HEK293 (cell line): ENCODE results near the gene PITRM1.
A peak's percentile ranks its signal among the peaks of the same experiment; 100 is the strongest.

Experiments used
- GFI1B ChIP-seq: fragments of 450-650 bp; formaldehyde crosslinking; IDR thresholded peaks from 2 replicates; pipeline ENCODE4 v1.5.1; 2016; ENCODE audit warnings: missing biosample characterization, missing genetic modification characterization
- HOXA7 ChIP-seq: sonication (generic); formaldehyde crosslinking; IDR thresholded peaks from 2 replicates; pipeline ENCODE4 v1.8.1; 2022; ENCODE audit warnings: missing genetic modification reagents, borderline replicate concordance
- HOXD13 ChIP-seq: sonication (generic); formaldehyde crosslinking; IDR thresholded peaks from 2 replicates; pipeline ENCODE4 v1.8.0; 2022; ENCODE audit warnings: missing genetic modification reagents, borderline replicate concordance
- KLF10 ChIP-seq: fragments of 450-650 bp; IDR thresholded peaks from 2 replicates; pipeline ENCODE4 v1.5.1; 2018; ENCODE audit warnings: missing biosample characterization, mild to moderate bottlenecking, missing genetic modification characterization
- KLF8 ChIP-seq: fragments of 450-650 bp; formaldehyde crosslinking; IDR thresholded peaks from 2 replicates; pipeline ENCODE4 v1.5.1; 2016; ENCODE audit warnings: missing biosample characterization, missing genetic modification characterization
- TCF7L2 ChIP-seq: IDR thresholded peaks from 2 replicates; pipeline ENCODE4 v1.6.1; 2011; ENCODE audit warnings: low read depth, mild to moderate bottlenecking, inconsistent platforms, low read length, moderate library complexity, borderline replicate concordance
- ZBTB7A ChIP-seq: fragments of 450-650 bp; formaldehyde crosslinking; IDR thresholded peaks from 2 replicates; pipeline ENCODE4 v1.5.1; 2016; ENCODE audit warnings: low read depth, missing biosample characterization, missing genetic modification characterization
- ZEB2 ChIP-seq: fragments of 450-650 bp; formaldehyde crosslinking; IDR thresholded peaks from 2 replicates; pipeline ENCODE4 v1.5.1; 2016; ENCODE audit warnings: missing biosample characterization, missing genetic modification characterization
- ZFHX2 ChIP-seq: fragments of 450-650 bp; formaldehyde crosslinking; conservative IDR thresholded peaks from 2 replicates; pipeline ENCODE4 v1.5.1; 2016; ENCODE audit warnings: missing biosample characterization, missing genetic modification characterization
- ZNF138 ChIP-seq: fragments of 450-650 bp; formaldehyde crosslinking; IDR thresholded peaks from 2 replicates; pipeline ENCODE4 v1.5.1; 2016; ENCODE audit warnings: missing biosample characterization, missing genetic modification characterization, borderline replicate concordance
- ZNF19 ChIP-seq: fragments of 450-650 bp; formaldehyde crosslinking; IDR thresholded peaks from 2 replicates; pipeline ENCODE4; 2016; ENCODE audit warnings: missing biosample characterization, missing genetic modification characterization, low read depth
- ZNF221 ChIP-seq: fragments of 450-650 bp; formaldehyde crosslinking; IDR thresholded peaks from 2 replicates; pipeline ENCODE4 v1.5.1; 2017; ENCODE audit warnings: missing biosample characterization, missing genetic modification characterization, borderline replicate concordance
- ZNF292 ChIP-seq: fragments of 450-650 bp; formaldehyde crosslinking; IDR thresholded peaks from 2 replicates; pipeline ENCODE4 v1.5.1; 2016; ENCODE audit warnings: low read depth, missing biosample characterization, missing genetic modification characterization, borderline replicate concordance
- ZNF341 ChIP-seq: fragments of 450-650 bp; formaldehyde crosslinking; IDR thresholded peaks from 2 replicates; pipeline ENCODE4; 2016; ENCODE audit warnings: low read depth, missing biosample characterization, missing genetic modification characterization
- ZNF416 ChIP-seq: fragments of 450-650 bp; formaldehyde crosslinking; IDR thresholded peaks from 2 replicates; pipeline ENCODE4 v1.5.1; 2016; ENCODE audit warnings: missing biosample characterization, missing genetic modification characterization
- ZNF423 ChIP-seq: fragments of 450-650 bp; formaldehyde crosslinking; IDR thresholded peaks from 2 replicates; pipeline ENCODE4 v1.5.1; 2016; ENCODE audit warnings: missing biosample characterization, missing genetic modification characterization
- ZNF501 ChIP-seq: fragments of 450-650 bp; formaldehyde crosslinking; IDR thresholded peaks from 2 replicates; pipeline ENCODE4 v1.5.1; 2016; ENCODE audit warnings: missing biosample characterization, missing genetic modification characterization
- ZNF510 ChIP-seq: fragments of 450-650 bp; formaldehyde crosslinking; IDR thresholded peaks from 2 replicates; pipeline ENCODE4 v1.5.1; 2018; ENCODE audit warnings: mild to moderate bottlenecking, missing genetic modification characterization, missing biosample characterization; ENCODE audit not compliant: insufficient replicate concordance
- ZNF530 ChIP-seq: fragments of 450-650 bp; formaldehyde crosslinking; IDR thresholded peaks from 2 replicates; pipeline ENCODE4 v1.5.1; 2016; ENCODE audit warnings: low read depth, missing biosample characterization, missing genetic modification characterization
- ZNF610 ChIP-seq: fragments of 450-650 bp; formaldehyde crosslinking; IDR thresholded peaks from 2 replicates; pipeline ENCODE4 v1.5.1; 2016; ENCODE audit warnings: missing biosample characterization, missing genetic modification characterization, borderline replicate concordance
- ZNF621 ChIP-seq: fragments of 450-650 bp; formaldehyde crosslinking; IDR thresholded peaks from 2 replicates; pipeline ENCODE4 v1.5.1; 2017; ENCODE audit warnings: missing biosample characterization, missing genetic modification characterization
- ZNF629 ChIP-seq: fragments of 450-650 bp; formaldehyde crosslinking; IDR thresholded peaks from 2 replicates; pipeline ENCODE4 v1.5.1; 2017; ENCODE audit warnings: missing biosample characterization, missing genetic modification characterization
- ZNF654 ChIP-seq: fragments of 450-650 bp; formaldehyde crosslinking; IDR thresholded peaks from 2 replicates; pipeline ENCODE4 v1.5.1; 2016; ENCODE audit warnings: low read depth, missing biosample characterization, missing genetic modification characterization
- ZNF660 ChIP-seq: fragments of 450-650 bp; IDR thresholded peaks from 2 replicates; pipeline ENCODE4 v1.5.1; 2018; ENCODE audit warnings: missing biosample characterization, mild to moderate bottlenecking, missing genetic modification characterization
- ZNF701 ChIP-seq: fragments of 450-650 bp; formaldehyde crosslinking; IDR thresholded peaks from 2 replicates; pipeline ENCODE4 v1.5.1; 2016; ENCODE audit warnings: missing biosample characterization, missing genetic modification characterization
- ZNF747 ChIP-seq: fragments of 450-650 bp; formaldehyde crosslinking; IDR thresholded peaks from 2 replicates; pipeline ENCODE4 v1.5.1; 2016; ENCODE audit warnings: missing biosample characterization, missing genetic modification characterization
- ZNF837 ChIP-seq: fragments of 450-650 bp; formaldehyde crosslinking; IDR thresholded peaks from 2 replicates; pipeline ENCODE4 v1.5.1; 2016; ENCODE audit warnings: missing biosample characterization, missing genetic modification characterization
- ZSCAN16 ChIP-seq: fragments of 450-650 bp; formaldehyde crosslinking; IDR thresholded peaks from 2 replicates; pipeline ENCODE4 v1.5.1; 2016; ENCODE audit warnings: missing biosample characterization, missing genetic modification characterization
- TF ChIP-seq, protein P1 (sequence below): fragments of 450-650 bp; formaldehyde crosslinking; IDR thresholded peaks from 2 replicates; pipeline ENCODE4 v1.5.1; 2017; ENCODE audit warnings: missing biosample characterization, missing genetic modification characterization
- TF ChIP-seq, protein P2 (sequence below): fragments of 450-650 bp; formaldehyde crosslinking; IDR thresholded peaks from 2 replicates; pipeline ENCODE4; 2016; ENCODE audit warnings: missing biosample characterization, missing genetic modification characterization
- TF ChIP-seq, protein P3 (sequence below): fragments of 450-650 bp; formaldehyde crosslinking; IDR thresholded peaks from 2 replicates; pipeline ENCODE4 v1.5.1; 2017; ENCODE audit warnings: missing biosample characterization, missing genetic modification characterization
- TF ChIP-seq, protein P4 (sequence below): fragments of 450-650 bp; formaldehyde crosslinking; IDR thresholded peaks from 2 replicates; pipeline ENCODE4 v1.5.1; 2016; ENCODE audit warnings: missing biosample characterization, missing genetic modification characterization

Gene PITRM1

DNA sequence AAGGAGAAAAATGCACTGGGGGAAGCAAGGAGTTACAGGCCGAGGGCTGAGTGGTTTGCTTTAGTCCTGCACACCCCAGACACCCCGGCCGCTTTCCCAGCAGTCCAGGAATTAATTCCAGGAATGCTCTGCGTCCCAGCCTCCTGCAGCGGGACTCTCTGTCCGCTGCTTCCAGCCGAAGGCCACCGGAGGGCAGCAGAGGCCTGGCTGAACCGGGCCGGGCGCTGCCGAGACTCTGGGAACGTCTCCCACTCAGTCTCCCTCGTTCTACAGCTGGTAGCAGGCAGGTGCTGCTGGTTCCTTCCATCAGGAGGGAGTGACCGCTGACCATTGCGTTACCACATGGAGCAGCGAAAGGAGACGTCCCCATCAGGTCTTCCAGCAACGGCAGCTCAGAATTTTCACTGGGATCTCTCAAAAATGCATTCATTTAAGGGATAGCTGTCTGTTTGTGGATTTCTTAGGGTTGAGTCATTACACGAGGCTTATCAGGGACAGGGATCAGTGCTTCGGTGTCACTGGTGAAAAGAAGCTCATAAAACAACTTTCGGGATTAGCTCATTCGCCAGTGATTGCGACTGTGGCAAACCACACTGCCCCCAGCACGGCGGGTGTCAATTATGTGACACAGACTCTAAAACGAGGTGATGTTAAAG is 24.9 kb upstream of the PITRM1 start (continued):
- TF ChIP-seq KLF10 (peak; percentile 86; the same call in 1 of the 2 replicates), HOXD13 (CRISPR knock-in tag) (peak; percentile 97), ZNF19 (tag by site-specific recombination) (no peak), ZNF416 (tag by site-specific recombination) (no peak), ZNF621 (tag by site-specific recombination) (no peak), ZNF221 (no peak), KLF8 (tag by site-specific recombination) (peak; percentile 61), ZNF501 (tag by site-specific recombination) (peak; percentile 63; the same call in 1 of the 2 replicates), ZNF138 (tag by site-specific recombination) (no peak), ZNF660 (tag by site-specific recombination) (peak; percentile 80), ZNF654 (peak; percentile 97), ZNF292 (no peak), ZNF510 (tag by site-specific recombination) (no peak), ZNF530 (tag by site-specific recombination) (no peak), ZFHX2 (peak; percentile 49), ZNF423 (no peak), ZNF747 (no peak), ZNF341 (tag by site-specific recombination) (peak; percentile 50; the same call in 1 of the 2 replicates), TCF7L2 (no peak), HOXA7 (no peak), ZNF701 (no peak), ZSCAN16 (tag by site-specific recombination) (no peak), ZNF837 (no peak), GFI1B (peak; percentile 91), ZEB2 (peak; percentile 99), ZBTB7A (tag by site-specific recombination) (0 out of 2 replicates have a peak, but pooled peaks have one; percentile 58), ZNF629 (tag by site-specific recombination) (peak; percentile 96), ZNF610 (tag by site-specific recombination) (0 out of 2 replicates have a peak, but pooled peaks have one; percentile 14)
- TF ChIP-seq, protein P1, sequence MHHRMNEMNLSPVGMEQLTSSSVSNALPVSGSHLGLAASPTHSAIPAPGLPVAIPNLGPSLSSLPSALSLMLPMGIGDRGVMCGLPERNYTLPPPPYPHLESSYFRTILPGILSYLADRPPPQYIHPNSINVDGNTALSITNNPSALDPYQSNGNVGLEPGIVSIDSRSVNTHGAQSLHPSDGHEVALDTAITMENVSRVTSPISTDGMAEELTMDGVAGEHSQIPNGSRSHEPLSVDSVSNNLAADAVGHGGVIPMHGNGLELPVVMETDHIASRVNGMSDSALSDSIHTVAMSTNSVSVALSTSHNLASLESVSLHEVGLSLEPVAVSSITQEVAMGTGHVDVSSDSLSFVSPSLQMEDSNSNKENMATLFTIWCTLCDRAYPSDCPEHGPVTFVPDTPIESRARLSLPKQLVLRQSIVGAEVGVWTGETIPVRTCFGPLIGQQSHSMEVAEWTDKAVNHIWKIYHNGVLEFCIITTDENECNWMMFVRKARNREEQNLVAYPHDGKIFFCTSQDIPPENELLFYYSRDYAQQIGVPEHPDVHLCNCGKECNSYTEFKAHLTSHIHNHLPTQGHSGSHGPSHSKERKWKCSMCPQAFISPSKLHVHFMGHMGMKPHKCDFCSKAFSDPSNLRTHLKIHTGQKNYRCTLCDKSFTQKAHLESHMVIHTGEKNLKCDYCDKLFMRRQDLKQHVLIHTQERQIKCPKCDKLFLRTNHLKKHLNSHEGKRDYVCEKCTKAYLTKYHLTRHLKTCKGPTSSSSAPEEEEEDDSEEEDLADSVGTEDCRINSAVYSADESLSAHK (tag by site-specific recombination), result peak; percentile 76
- TF ChIP-seq, protein P2, sequence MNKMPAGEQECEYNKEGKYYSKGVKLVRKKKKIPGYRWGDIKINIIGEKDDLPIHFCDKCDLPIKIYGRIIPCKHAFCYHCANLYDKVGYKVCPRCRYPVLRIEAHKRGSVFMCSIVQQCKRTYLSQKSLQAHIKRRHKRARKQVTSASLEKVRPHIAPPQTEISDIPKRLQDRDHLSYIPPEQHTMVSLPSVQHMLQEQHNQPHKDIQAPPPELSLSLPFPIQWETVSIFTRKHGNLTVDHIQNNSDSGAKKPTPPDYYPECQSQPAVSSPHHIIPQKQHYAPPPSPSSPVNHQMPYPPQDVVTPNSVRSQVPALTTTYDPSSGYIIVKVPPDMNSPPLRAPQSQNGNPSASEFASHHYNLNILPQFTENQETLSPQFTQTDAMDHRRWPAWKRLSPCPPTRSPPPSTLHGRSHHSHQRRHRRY (tag by site-specific recombination), result no peak
- TF ChIP-seq, protein P3, sequence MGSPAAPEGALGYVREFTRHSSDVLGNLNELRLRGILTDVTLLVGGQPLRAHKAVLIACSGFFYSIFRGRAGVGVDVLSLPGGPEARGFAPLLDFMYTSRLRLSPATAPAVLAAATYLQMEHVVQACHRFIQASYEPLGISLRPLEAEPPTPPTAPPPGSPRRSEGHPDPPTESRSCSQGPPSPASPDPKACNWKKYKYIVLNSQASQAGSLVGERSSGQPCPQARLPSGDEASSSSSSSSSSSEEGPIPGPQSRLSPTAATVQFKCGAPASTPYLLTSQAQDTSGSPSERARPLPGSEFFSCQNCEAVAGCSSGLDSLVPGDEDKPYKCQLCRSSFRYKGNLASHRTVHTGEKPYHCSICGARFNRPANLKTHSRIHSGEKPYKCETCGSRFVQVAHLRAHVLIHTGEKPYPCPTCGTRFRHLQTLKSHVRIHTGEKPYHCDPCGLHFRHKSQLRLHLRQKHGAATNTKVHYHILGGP (tag by site-specific recombination), result peak; percentile 96
- TF ChIP-seq, protein P4, sequence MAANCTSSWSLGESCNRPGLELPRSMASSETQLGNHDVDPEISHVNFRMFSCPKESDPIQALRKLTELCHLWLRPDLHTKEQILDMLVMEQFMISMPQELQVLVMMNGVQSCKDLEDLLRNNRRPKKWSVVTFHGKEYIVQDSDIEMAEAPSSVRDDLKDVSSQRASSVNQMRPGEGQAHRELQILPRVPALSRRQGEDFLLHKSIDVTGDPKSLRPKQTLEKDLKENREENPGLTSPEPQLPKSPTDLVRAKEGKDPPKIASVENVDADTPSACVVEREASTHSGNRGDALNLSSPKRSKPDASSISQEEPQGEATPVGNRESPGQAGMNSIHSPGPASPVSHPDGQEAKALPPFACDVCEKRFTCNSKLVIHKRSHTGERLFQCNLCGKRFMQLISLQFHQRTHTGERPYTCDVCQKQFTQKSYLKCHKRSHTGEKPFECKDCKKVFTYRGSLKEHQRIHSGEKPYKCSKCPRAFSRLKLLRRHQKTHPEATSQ (tag by site-specific recombination), result no peak
- TF ChIP-seq, all 188 proteins: peak for 75
